ENCODE results near the gene RAD18. TPM values are rescaled to one million over a fixed set of nuclear protein-coding genes. Genes with fewer than 3 reads are reported as not detected.

Gene RAD18
- total and polyA plus RNA-seq, 7 donors, result 0.51 to 2.5 (median 2.2) TPM

DNA sequence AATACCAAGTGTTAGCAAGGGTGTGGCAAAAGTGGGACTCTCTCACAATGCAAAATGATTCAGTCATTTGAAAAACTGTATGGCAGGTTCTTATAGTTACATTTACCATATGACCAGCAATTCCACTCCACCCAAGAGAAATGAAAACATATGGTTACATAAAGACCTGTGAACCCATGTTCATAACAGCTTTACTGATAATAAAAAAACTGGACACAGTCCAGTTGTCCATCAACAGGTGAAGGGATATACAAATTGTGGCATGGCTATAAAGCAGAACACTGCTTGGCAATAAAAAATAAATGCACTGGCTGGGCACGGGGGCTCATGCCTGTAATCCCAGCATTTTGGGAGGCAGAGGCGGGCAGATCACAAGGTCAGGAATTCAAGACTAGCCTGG lies 30.8 kb downstream of the RAD18 start:
- intact Hi-C loops (cut with DNase I), result no loop called here
- no peak for DNase-seq

DNA sequence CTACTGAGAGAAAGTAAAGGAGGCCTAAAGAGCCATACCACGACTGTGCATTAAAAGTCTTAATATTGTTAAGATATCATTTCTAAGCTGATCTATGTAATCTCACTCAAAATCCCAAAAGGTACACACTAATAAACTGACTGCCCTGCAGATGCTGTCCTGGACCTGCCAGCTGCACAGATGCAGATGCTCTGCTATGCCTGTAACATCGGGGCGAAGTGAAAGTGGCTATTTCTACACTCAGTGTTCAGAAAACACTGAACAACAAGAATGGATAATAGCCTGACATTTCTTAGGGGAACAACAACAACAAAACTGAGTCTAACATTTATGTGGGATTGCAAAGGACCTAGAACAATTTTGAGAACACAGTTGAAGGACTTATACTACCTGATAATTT lies 31.9 kb downstream of the RAD18 start:
- no peaks in the 10 kb centered on the region for H3K27me3 ChIP-seq (ENCODE audit: insufficient read depth in 3 of 3, low read length in 2 of 3)
- ATAC-seq (no peak), DNase-seq (no peak)
- no peak overlapping the region for H3K27ac ChIP-seq
- intact Hi-C loops (cut with DNase I), result no loop called here
- H3K4me1 ChIP-seq, result no peaks in the 10 kb centered on the region
- H3K36me3 ChIP-seq (ENCODE audit: insufficient read depth in 1 of 2, low read depth in 1 of 2), result peaks cover 0 to 10% of the 10 kb centered on the region in 2 donors
- TF ChIP-seq, protein P1, sequence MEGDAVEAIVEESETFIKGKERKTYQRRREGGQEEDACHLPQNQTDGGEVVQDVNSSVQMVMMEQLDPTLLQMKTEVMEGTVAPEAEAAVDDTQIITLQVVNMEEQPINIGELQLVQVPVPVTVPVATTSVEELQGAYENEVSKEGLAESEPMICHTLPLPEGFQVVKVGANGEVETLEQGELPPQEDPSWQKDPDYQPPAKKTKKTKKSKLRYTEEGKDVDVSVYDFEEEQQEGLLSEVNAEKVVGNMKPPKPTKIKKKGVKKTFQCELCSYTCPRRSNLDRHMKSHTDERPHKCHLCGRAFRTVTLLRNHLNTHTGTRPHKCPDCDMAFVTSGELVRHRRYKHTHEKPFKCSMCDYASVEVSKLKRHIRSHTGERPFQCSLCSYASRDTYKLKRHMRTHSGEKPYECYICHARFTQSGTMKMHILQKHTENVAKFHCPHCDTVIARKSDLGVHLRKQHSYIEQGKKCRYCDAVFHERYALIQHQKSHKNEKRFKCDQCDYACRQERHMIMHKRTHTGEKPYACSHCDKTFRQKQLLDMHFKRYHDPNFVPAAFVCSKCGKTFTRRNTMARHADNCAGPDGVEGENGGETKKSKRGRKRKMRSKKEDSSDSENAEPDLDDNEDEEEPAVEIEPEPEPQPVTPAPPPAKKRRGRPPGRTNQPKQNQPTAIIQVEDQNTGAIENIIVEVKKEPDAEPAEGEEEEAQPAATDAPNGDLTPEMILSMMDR (IDR thresholded peaks at IDR 0.05), result no peak
- H3K9me3 ChIP-seq, result no peaks in the 10 kb centered on the region
- WGBS, 3 donors, result 58 to 68% (median 63%) methylated on average over 3 of the region's 3 CpGs
- H3K4me3 ChIP-seq, result no peak overlapping the region

More for the DNA sequence above, 30.8 kb downstream of the RAD18 start:
- no peak for ATAC-seq
- H3K4me3 ChIP-seq, result no peak overlapping the region
- 85 to 88% (median 86%) methylated on average over 2 of the region's 2 CpGs for WGBS, 3 donors
- H3K36me3 ChIP-seq (ENCODE audit: insufficient read depth in 1 of 2, low read depth in 1 of 2), result peaks cover 0 to 10% of the 10 kb centered on the region in 2 donors
- H3K4me1 ChIP-seq, result no peaks in the 10 kb centered on the region
- H3K27me3 ChIP-seq (ENCODE audit: insufficient read depth in 3 of 3, low read length in 2 of 3), result no peaks in the 10 kb centered on the region
- TF ChIP-seq, protein P1 (IDR thresholded peaks at IDR 0.05), result no peak
- H3K27ac ChIP-seq, result no peak overlapping the region
- H3K9me3 ChIP-seq, result no peaks in the 10 kb centered on the region

DNA sequence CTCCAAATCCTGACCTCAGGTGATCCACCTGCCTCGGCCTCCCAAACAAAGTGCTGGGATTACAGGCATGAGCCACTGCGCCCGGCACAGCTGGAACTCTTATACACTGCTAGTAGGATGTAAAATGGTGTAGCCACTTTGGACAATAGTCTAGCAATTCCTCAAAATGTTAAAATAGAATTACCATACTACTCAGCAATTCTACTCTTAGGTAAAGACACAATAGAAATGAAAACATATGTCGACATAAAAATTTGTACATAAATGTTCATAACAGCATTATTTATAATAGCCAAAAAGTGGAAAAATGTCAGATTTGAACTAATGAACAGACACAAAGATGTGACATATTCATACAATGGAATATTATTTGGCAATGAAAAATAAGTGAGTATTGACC lies 33.4 kb downstream of the RAD18 start:
- Histone ChIP-seq H3K27me3 (ENCODE audit: insufficient read depth in 3 of 3, low read length in 2 of 3) (no peaks in the 10 kb centered on the region), H3K27ac (no peak overlapping the region), H3K4me3 (no peak overlapping the region), H3K36me3 (ENCODE audit: insufficient read depth in 1 of 2, low read depth in 1 of 2) (peaks cover 0 to 3% of the 10 kb centered on the region in 2 donors), H3K4me1 (no peaks in the 10 kb centered on the region), H3K9me3 (no peaks in the 10 kb centered on the region)
- TF ChIP-seq, protein P1 (IDR thresholded peaks at IDR 0.05), result no peak
- DNase-seq, result no peak
- ATAC-seq, result no peak
- WGBS, 3 donors, result 74 to 83% (median 74%) methylated on average over 4 of the region's 4 CpGs
- intact Hi-C loops (cut with DNase I), result no loop called here

DNA sequence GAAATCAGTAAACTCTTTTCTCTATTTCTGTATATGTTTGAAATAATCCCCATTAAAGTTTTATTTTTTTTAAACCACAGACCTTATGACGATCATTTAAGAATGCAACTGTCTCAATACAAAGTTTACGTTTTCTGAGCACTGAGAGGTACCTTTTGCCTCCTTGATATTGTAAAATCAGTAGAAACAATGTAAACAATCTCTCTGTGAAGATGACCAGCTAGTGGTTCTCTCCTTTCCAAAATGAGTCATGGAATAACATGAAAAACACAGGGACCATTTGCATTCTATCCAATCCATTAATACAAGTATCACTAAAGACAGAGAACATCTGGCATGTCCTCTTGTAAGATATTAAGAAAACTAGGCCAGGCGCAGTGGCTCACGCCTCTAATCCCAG lies 48.8 kb downstream of the RAD18 start:
- DNase-seq (no peak), ATAC-seq (no peak)
- no peaks in the 10 kb centered on the region for H3K27me3 ChIP-seq (ENCODE audit: insufficient read depth in 3 of 3, low read length in 2 of 3)
- H3K4me1 ChIP-seq, result no peaks in the 10 kb centered on the region
- intact Hi-C loops (cut with DNase I), result no loop called here
- no peak overlapping the region for H3K4me3 ChIP-seq
- 96 to 99% (median 98%) methylated on average over 4 of the region's 4 CpGs for whole genome bisulfite sequencing, 3 donors
- H3K27ac ChIP-seq, result no peak overlapping the region
- H3K9me3 ChIP-seq, result no peaks in the 10 kb centered on the region
- TF ChIP-seq, protein P1 (IDR thresholded peaks at IDR 0.05), result no peak
- no peaks in the 10 kb centered on the region for H3K36me3 ChIP-seq (ENCODE audit: insufficient read depth in 1 of 2, low read depth in 1 of 2)

DNA sequence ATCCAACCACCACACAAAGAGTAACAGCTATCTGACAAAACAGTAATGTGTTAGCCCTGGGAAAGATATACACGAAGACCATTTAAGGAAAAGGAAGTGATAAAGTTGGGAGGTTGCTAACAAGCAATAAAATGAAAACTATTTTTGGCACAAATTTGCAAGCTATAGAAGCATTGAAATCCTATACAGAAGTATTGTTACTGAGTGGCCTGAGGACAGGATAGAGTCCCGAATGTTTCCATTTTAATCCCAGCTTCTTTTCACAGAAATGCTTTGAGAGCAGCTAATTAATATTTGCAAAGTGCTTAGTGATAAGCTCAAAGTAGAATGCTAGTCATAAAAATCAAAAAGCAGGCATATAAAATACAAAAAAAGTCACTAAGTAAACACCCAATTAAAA lies 51.5 kb downstream of the RAD18 start:
- Histone ChIP-seq H3K9me3 (no peaks in the 10 kb centered on the region), H3K4me3 (no peak overlapping the region), H3K27ac (no peak overlapping the region), H3K27me3 (ENCODE audit: insufficient read depth in 3 of 3, low read length in 2 of 3) (no peaks in the 10 kb centered on the region), H3K36me3 (ENCODE audit: insufficient read depth in 1 of 2, low read depth in 1 of 2) (no peaks in the 10 kb centered on the region), H3K4me1 (no peaks in the 10 kb centered on the region)
- DNase-seq (no peak), ATAC-seq (no peak)
- TF ChIP-seq, protein P1 (IDR thresholded peaks at IDR 0.05), result no peak
- 65 to 81% (median 80%) methylated on average over 2 of the region's 2 CpGs for WGBS, 3 donors
- intact Hi-C loops (cut with DNase I), result no loop called here

Data from psoas muscle (tissue), 8 donors.